Measurements from ENCODE around the gene TSPAN32.

TSPAN32 gene

GRCh38 chr11:2314136-2314524 is 12.3 kb downstream of the TSPAN32 start:
- Histone ChIP-seq H3K4me2 (ENCODE audit: low read length) (no peak overlapping the region), H3K9ac (ENCODE audit: low read length) (no peak overlapping the region), H3K4me3 (ENCODE audit: low read length) (no peak overlapping the region), H3K36me3 (replicated peaks; ENCODE audit: low read depth, low read length) (no peaks in the 10 kb centered on the region), H3K79me2 (ENCODE audit: low read length) (no peaks in the 10 kb centered on the region), H3K27me3 (ENCODE audit: low read depth, low read length) (no peaks in the 10 kb centered on the region), H3K4me1 (ENCODE audit: low read length) (no peaks in the 10 kb centered on the region), H2AFZ (ENCODE audit: low read depth, low read length) (no peak overlapping the region), H4K20me1 (ENCODE audit: insufficient read depth, low read length) (no peaks in the 10 kb centered on the region), H3K9me3 (ENCODE audit: insufficient read depth, low read length) (no peaks in the 10 kb centered on the region), H3K27ac (ENCODE audit: low read length) (no peak overlapping the region)
- no peak for TF ChIP-seq EZH2phosphoT487 (IDR thresholded peaks at IDR 0.05; ENCODE audit: low read depth)
- no peak for TF ChIP-seq CTCF (IDR thresholded peaks at IDR 0.05; ENCODE audit: low read depth, low read length)

GRCh38 chr11:2314525-2315394 is 12.9 kb downstream of the TSPAN32 start:
- no peaks in the 10 kb centered on the region for H3K79me2 ChIP-seq (ENCODE audit: low read length)
- H3K9ac ChIP-seq (ENCODE audit: low read length): no peak overlapping the region
- no peaks in the 10 kb centered on the region for H3K4me1 ChIP-seq (ENCODE audit: low read length)
- no peak overlapping the region for H3K27ac ChIP-seq (ENCODE audit: low read length)
- H3K4me2 ChIP-seq (ENCODE audit: low read length): no peak overlapping the region
- no peak for TF ChIP-seq EZH2phosphoT487 (IDR thresholded peaks at IDR 0.05; ENCODE audit: low read depth)
- TF ChIP-seq CTCF (IDR thresholded peaks at IDR 0.05; ENCODE audit: low read depth, low read length): no peak
- no peaks in the 10 kb centered on the region for H3K27me3 ChIP-seq (ENCODE audit: low read depth, low read length)
- H3K36me3 ChIP-seq (replicated peaks; ENCODE audit: low read depth, low read length): no peaks in the 10 kb centered on the region
- no peaks in the 10 kb centered on the region for H4K20me1 ChIP-seq (ENCODE audit: insufficient read depth, low read length)
- H2AFZ ChIP-seq (ENCODE audit: low read depth, low read length): no peak overlapping the region
- H3K4me3 ChIP-seq (ENCODE audit: low read length): no peak overlapping the region
- no peaks in the 10 kb centered on the region for H3K9me3 ChIP-seq (ENCODE audit: insufficient read depth, low read length)

- H3K36me3 ChIP-seq (replicated peaks; ENCODE audit: low read depth, low read length): no peaks in the 10 kb centered on the region
Observed at GRCh38 chr11:2315395-2316168, 13.8 kb downstream of the TSPAN32 start.

More at GRCh38 chr11:2315395-2316168, 13.8 kb downstream of the TSPAN32 start:
- Histone ChIP-seq H3K4me1 (ENCODE audit: low read length) (no peaks in the 10 kb centered on the region), H4K20me1 (ENCODE audit: insufficient read depth, low read length) (no peaks in the 10 kb centered on the region), H3K4me3 (ENCODE audit: low read length) (no peak overlapping the region), H3K9me3 (ENCODE audit: insufficient read depth, low read length) (no peaks in the 10 kb centered on the region), H3K27me3 (ENCODE audit: low read depth, low read length) (no peaks in the 10 kb centered on the region), H3K4me2 (ENCODE audit: low read length) (no peak overlapping the region), H3K79me2 (ENCODE audit: low read length) (no peaks in the 10 kb centered on the region), H3K27ac (ENCODE audit: low read length) (no peak overlapping the region), H3K9ac (ENCODE audit: low read length) (no peak overlapping the region), H2AFZ (ENCODE audit: low read depth, low read length) (no peak overlapping the region)
- no peak for TF ChIP-seq CTCF (IDR thresholded peaks at IDR 0.05; ENCODE audit: low read depth, low read length)
- no peak for TF ChIP-seq EZH2phosphoT487 (IDR thresholded peaks at IDR 0.05; ENCODE audit: low read depth)

Measured in OCI-LY3 (cell line).